HCT116 (cell line): ENCODE data around the gene CCL21. TPM values are rescaled to one million over a fixed set of nuclear protein-coding genes. Genes with fewer than 3 reads are reported as not detected.

Source experiments
- ATAC-seq: fragments of 200-7000 bp; cut with Tn5 transposase; 2 replicates; pipeline ENCODE4 v1.9.1; 2020; ENCODE audit warnings: mild to moderate bottlenecking, moderate library complexity
- BruUV-seq: library from RNA; stranded (reverse); fragments of 400-500 nt; replicated peaks from 2 replicates; lab custom pipeline; 2021; lab: Mats Ljungman, UMichigan
- CTCF ChIA-PET: fragments of 300-600 bp; sonication (Branson Sonifier 250); formaldehyde crosslinking; loops from one replicate; lab custom pipeline; 2021; ENCODE audit warnings: antibody characterized with exemption; lab: Charles Lee
- POLR2A ChIA-PET: fragments of 300-600, 350-600 bp; sonication (Branson Sonifier 250); formaldehyde crosslinking; loops from one replicate; lab custom pipeline; 2021; ENCODE audit warnings: antibody characterized with exemption; lab: Charles Lee
- RAD21 ChIA-PET, 2 experiments: fragments of 300-600 bp; sonication (Branson Sonifier 250); formaldehyde crosslinking; loops; one replicate each; lab custom pipeline; 2023; ENCODE audit warnings: low total read pairs in 2 of 2; ENCODE audit not compliant: uncharacterized antibody in 2 of 2, unreplicated experiment in 2 of 2, low non-redundant PET in 1 of 2; lab: Charles Lee
- DNase-seq: peaks from one replicate; pipeline ENCODE4 v3.0.0-alpha.2; 2010; ENCODE audit warnings: low read depth, low spot score
- H2AFZ ChIP-seq: fragments of 200-600 bp; shearing (Covaris generic), sonication (generic); 2 replicates; pipeline ENCODE4 v1.6.1; 2017; ENCODE audit warnings: low read depth, mixed run types, mixed read lengths, antibody characterized with exemption, low read length; ENCODE audit not compliant: poor library complexity, severe bottlenecking
- H3K27ac ChIP-seq: 2 replicates; pipeline ENCODE4 v1.5.1; 2012; ENCODE audit warnings: low read depth, low read length
- H3K27me3 ChIP-seq: fragments of 200-600 bp; sonication (generic); 2 replicates; pipeline ENCODE4 v1.6.1; 2016; ENCODE audit warnings: mixed run types, low read length, mixed read lengths; ENCODE audit not compliant: insufficient read depth
- H3K36me3 ChIP-seq, 2 experiments: fragments of 200-500 bp in 1 of 2; fragments of 200-600 bp in 1 of 2; sonication (Bioruptor generic) in 1 of 2; sonication (generic) in 1 of 2; 2 replicates each; pipeline versions ENCODE4 v1.5.1 to v1.6.1; 2014 to 2016; ENCODE audit warnings: low read length in 2 of 2, inconsistent platforms in 1 of 2, mixed read lengths in 1 of 2, mixed run types in 1 of 2; ENCODE audit not compliant: insufficient read depth in 2 of 2, control insufficient read depth in 1 of 2
- H3K4me1 ChIP-seq, 2 experiments: fragments of 200-600 bp in 1 of 2; sonication (generic) in 1 of 2; 2 replicates each; pipeline versions ENCODE4 v1.5.1 to v1.6.1; 2012 to 2017; ENCODE audit warnings: low read length in 2 of 2, inconsistent platforms in 1 of 2, mild to moderate bottlenecking in 1 of 2, mixed read lengths in 1 of 2, mixed run types in 1 of 2, moderate library complexity in 1 of 2; ENCODE audit not compliant: insufficient read depth in 2 of 2, control insufficient read depth in 1 of 2
- H3K4me2 ChIP-seq: fragments of 200-600 bp; sonication (generic); 2 replicates; pipeline ENCODE4 v1.6.1; 2017; ENCODE audit warnings: mixed run types, low read length, mixed read lengths
- H3K4me3 ChIP-seq, 2 experiments: fragments of 200-600 bp in 1 of 2; sonication (generic) in 1 of 2; replicated peaks in 1 of 2; 2 replicates each; pipeline ENCODE4 v1.5.1; 2011 to 2016; ENCODE audit warnings: low read length in 2 of 2, control low read depth in 1 of 2, low read depth in 1 of 2, mild to moderate bottlenecking in 1 of 2, mixed read lengths in 1 of 2, mixed run types in 1 of 2
- H3K79me2 ChIP-seq: fragments of 200-600 bp; sonication (generic); 2 replicates; pipeline ENCODE4 v1.6.1; 2017; ENCODE audit warnings: mild to moderate bottlenecking, mixed run types, low read length, moderate library complexity, mixed read lengths; ENCODE audit not compliant: insufficient read depth
- H3K9ac ChIP-seq: fragments of 200-600 bp; sonication (generic); 2 replicates; pipeline ENCODE4 v1.6.1; 2016; ENCODE audit warnings: low read length, mixed read lengths
- H3K9me2 ChIP-seq: fragments of 200-600 bp; sonication (generic), shearing (Covaris generic); 2 replicates; pipeline ENCODE4 v1.6.1; 2017; ENCODE audit warnings: mixed run types, mild to moderate bottlenecking, moderate library complexity; ENCODE audit not compliant: insufficient read depth
- H3K9me3 ChIP-seq, 2 experiments: fragments of 200-500 bp in 1 of 2; fragments of 200-600 bp in 1 of 2; sonication (Bioruptor generic) in 1 of 2; sonication (generic) in 1 of 2; 2 replicates each; pipeline ENCODE4 v1.6.1; 2014 to 2017; ENCODE audit warnings: low read length in 2 of 2, mixed read lengths in 2 of 2, inconsistent platforms in 1 of 2, low read depth in 1 of 2, mild to moderate bottlenecking in 1 of 2, mixed run types in 1 of 2, moderate library complexity in 1 of 2; ENCODE audit not compliant: control insufficient read depth in 1 of 2, insufficient read depth in 1 of 2
- H4K20me1 ChIP-seq: fragments of 200-600 bp; sonication (generic), shearing (Covaris generic); 2 replicates; pipeline ENCODE4 v1.6.1; 2017; ENCODE audit warnings: mixed run types, mild to moderate bottlenecking, moderate library complexity; ENCODE audit not compliant: insufficient read depth
- CBX3 ChIP-seq: IDR thresholded peaks from 2 replicates; pipeline ENCODE4 v1.6.1; 2012; ENCODE audit warnings: low read depth
- CEBPB ChIP-seq: IDR thresholded peaks from 2 replicates; pipeline ENCODE4 v1.6.1; 2012; ENCODE audit warnings: low read depth
- FOSL1 ChIP-seq: IDR thresholded peaks from 2 replicates; pipeline ENCODE4 v1.6.1; 2012; ENCODE audit warnings: low read depth
- POLR2A ChIP-seq: IDR thresholded peaks from 2 replicates; pipeline ENCODE4 v1.7.0; 2011; ENCODE audit warnings: borderline replicate concordance; ENCODE audit not compliant: insufficient read depth, insufficient read length; ENCODE audit errors: extremely low read depth
- SP1 ChIP-seq: IDR thresholded peaks from 2 replicates; pipeline ENCODE4 v1.6.1; 2012; ENCODE audit warnings: low read depth
- YY1 ChIP-seq: IDR thresholded peaks from 2 replicates; pipeline ENCODE4 v1.6.1; 2011; ENCODE audit warnings: low read length, low read depth, moderate library complexity, mild to moderate bottlenecking; ENCODE audit not compliant: insufficient replicate concordance; ENCODE audit errors: extremely low read depth
- ZFX ChIP-seq: fragments of 450-650 bp; IDR thresholded peaks from 2 replicates; pipeline ENCODE4 v1.6.1; 2017
- intact Hi-C: fragments of 100-400 bp; cut with micrococcal nuclease; formaldehyde crosslinking; loops from 2 replicates; pipeline ENCODE4 v1.10.0; 2022
- total RNA-seq: library from RNA; stranded (reverse); gene quantifications from one replicate; pipeline ENCODE4 v1.2.1, GENCODE V29; 2021; ENCODE audit not compliant: unreplicated experiment
- TF ChIP-seq, protein P1 (sequence below): IDR thresholded peaks from 2 replicates; pipeline ENCODE4 v1.6.1; 2012
- TF ChIP-seq, protein P2 (sequence below): IDR thresholded peaks from 2 replicates; pipeline ENCODE4 v1.6.1; 2012
- TF ChIP-seq, protein P3 (sequence below): IDR thresholded peaks from 2 replicates; pipeline ENCODE4 v1.6.1; 2011; ENCODE audit warnings: mild to moderate bottlenecking, low read length, moderate library complexity; ENCODE audit not compliant: insufficient replicate concordance; ENCODE audit errors: extremely low read depth

The CCL21 gene
- total RNA-seq, 1 experiment from 2014 or later = 0.74 TPM

DNA sequence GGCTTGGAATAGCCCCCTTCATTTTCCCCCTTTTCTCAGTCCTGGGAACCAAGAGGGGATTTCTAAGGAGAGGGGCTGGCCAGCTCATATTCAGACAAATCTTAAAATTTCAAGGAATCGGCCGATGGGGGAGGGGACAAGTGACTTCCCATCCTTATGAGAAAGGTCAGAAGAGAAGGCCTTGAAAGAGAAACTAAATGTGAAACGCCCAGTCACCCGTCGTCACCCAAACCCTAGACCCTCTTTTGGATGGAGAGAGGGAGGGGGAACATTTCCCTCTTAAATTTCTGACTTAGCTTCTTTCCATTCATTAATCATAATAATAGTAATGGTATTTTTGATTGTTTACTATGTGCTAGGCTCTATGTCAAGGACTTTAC, 18.0 kb downstream of the CCL21 start:
- H3K36me3 ChIP-seq = no peaks in the 10 kb centered on the region
- TF ChIP-seq CEBPB = no peak
- TF ChIP-seq, protein P1, sequence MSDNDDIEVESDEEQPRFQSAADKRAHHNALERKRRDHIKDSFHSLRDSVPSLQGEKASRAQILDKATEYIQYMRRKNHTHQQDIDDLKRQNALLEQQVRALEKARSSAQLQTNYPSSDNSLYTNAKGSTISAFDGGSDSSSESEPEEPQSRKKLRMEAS = no peak
- TF ChIP-seq, protein P2, sequence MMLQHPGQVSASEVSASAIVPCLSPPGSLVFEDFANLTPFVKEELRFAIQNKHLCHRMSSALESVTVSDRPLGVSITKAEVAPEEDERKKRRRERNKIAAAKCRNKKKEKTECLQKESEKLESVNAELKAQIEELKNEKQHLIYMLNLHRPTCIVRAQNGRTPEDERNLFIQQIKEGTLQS = no peak
- no peak for TF ChIP-seq POLR2A
- TF ChIP-seq FOSL1 = no peak
- no TSS peak for BruUV-seq
- ATAC-seq (no peak), DNase-seq (no peak)
- no peak overlapping the region for H3K4me2 ChIP-seq
- CTCF ChIA-PET = interaction anchor here (1.9 kb wide), 1 partner anchor 11 kb away, joined by 8 read pairs; no protein-coding TSS in a partner anchor
- H3K27me3 ChIP-seq = no peaks in the 10 kb centered on the region
- RAD21 ChIA-PET = no interaction called here
- H3K79me2 ChIP-seq = no peaks in the 10 kb centered on the region
- no peak overlapping the region for H3K4me3 ChIP-seq
- H3K27ac ChIP-seq = no peak overlapping the region
- intact Hi-C loops = no loop called here
- H3K4me1 ChIP-seq = no peaks in the 10 kb centered on the region
- POLR2A ChIA-PET = no interaction called here
- no peak overlapping the region for H3K9ac ChIP-seq
- no peaks in the 10 kb centered on the region for H4K20me1 ChIP-seq
- H3K9me2 ChIP-seq = no peaks in the 10 kb centered on the region
- no peak overlapping the region for H2AFZ ChIP-seq
- H3K9me3 ChIP-seq = no peaks in the 10 kb centered on the region

DNA sequence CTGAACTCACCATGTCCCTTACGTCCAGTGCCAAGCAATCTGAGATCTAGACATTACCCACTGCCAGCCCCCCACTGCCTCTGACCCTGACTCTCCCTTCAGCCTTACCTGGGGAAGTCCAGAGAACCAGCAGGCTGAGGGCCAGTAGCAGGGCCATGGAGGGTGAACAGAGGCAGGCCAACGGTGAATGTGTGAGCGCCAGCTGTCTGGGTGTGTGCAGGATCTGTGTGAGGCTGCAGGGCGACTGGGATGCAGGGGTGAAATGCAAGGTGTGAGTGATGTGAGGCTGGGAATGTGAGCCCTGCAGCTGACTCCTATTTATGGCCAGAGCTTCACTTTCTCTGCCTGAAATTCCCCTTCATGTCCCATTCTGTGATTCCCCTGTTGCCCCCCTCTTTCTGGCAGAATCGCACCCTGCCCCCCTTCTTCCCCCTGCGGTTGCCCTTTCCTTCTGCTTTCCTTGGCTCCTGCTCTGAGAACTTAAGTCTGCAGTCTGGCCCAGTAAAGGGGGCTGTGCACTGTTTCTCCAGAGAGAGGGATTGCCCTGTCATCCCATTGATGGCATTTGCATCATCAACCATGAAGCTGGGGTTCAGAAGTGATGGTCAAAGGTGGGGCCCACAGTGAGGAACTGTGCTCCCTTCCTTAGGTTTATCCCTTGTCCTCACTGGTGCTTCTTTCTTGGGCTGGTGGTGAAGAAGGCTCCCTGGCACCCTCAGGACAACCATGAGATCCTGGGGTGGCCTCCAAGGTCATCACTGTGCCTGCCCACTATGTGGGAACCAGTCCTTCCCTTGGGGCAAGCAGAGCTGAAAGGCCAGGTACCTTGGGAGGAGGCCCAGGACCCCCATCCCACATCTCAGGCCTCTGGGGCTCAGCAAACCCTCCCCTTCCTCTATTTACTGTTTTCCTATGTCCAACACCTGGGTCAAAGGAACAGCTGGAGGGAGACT, 18.7 kb downstream of the CCL21 start, which contains the start of gene CCL19:
CCL19 (minus strand) TSS at position 294 of the 953 bp plus-strand sequence; CDS start at position 157, 137 bp downstream.
- no peak for ATAC-seq
- BruUV-seq = no TSS peak
- POLR2A ChIA-PET = no interaction called here

More for the DNA sequence above, 18.7 kb downstream of the CCL21 start, which contains the start of gene CCL19:
- ChIA-PET RAD21 (no interaction called here), CTCF (interaction anchor here (1.9 kb wide), 1 partner anchor 12 kb away, joined by 8 read pairs; no protein-coding TSS in a partner anchor)
- no peaks in the 10 kb centered on the region for H3K79me2 ChIP-seq
- no peaks in the 10 kb centered on the region for H3K9me3 ChIP-seq
- H3K4me3 ChIP-seq = no peak within 1 kb of the TSS
- H3K4me1 ChIP-seq = no peaks in the 10 kb centered on the region
- H2AFZ ChIP-seq = no peak within 1 kb of the TSS
- H3K27ac ChIP-seq = no peak within 1 kb of the TSS
- no peak for DNase-seq
- no peak within 1 kb of the TSS for H3K4me2 ChIP-seq
- TF ChIP-seq ZFX (no peak), FOSL1 (no peak), YY1 (no peak), CBX3 (no peak), SP1 (no peak)
- TF ChIP-seq, protein P3, sequence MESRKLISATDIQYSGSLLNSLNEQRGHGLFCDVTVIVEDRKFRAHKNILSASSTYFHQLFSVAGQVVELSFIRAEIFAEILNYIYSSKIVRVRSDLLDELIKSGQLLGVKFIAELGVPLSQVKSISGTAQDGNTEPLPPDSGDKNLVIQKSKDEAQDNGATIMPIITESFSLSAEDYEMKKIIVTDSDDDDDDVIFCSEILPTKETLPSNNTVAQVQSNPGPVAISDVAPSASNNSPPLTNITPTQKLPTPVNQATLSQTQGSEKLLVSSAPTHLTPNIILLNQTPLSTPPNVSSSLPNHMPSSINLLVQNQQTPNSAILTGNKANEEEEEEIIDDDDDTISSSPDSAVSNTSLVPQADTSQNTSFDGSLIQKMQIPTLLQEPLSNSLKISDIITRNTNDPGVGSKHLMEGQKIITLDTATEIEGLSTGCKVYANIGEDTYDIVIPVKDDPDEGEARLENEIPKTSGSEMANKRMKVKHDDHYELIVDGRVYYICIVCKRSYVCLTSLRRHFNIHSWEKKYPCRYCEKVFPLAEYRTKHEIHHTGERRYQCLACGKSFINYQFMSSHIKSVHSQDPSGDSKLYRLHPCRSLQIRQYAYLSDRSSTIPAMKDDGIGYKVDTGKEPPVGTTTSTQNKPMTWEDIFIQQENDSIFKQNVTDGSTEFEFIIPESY = no peak
- TF ChIP-seq, protein P1 = no peak
- TF ChIP-seq, protein P2 = no peak
- H4K20me1 ChIP-seq = no peaks in the 10 kb centered on the region
- intact Hi-C loops = no loop called here
- H3K9me2 ChIP-seq = no peaks in the 10 kb centered on the region
- no peak within 1 kb of the TSS for H3K9ac ChIP-seq
- H3K36me3 ChIP-seq = no peaks in the 10 kb centered on the region
- H3K27me3 ChIP-seq = no peaks in the 10 kb centered on the region
